Stimulated activated CD4-positive, alpha-beta T cell treated with anti-CD3 and anti-CD28 coated beads, Interleukin-15, amount 100 ng/mL, for 1 hour (primary cell): Measurements from ENCODE around the gene JAKMIP3.

Experiments used
- DNase-seq, 2 donors: peaks; one replicate each; pipeline ENCODE4 v3.0.0-alpha.2; 2020; ENCODE audit warnings: low read depth in 1 of 2, low spot score in 1 of 2

The JAKMIP3 gene

DNA sequence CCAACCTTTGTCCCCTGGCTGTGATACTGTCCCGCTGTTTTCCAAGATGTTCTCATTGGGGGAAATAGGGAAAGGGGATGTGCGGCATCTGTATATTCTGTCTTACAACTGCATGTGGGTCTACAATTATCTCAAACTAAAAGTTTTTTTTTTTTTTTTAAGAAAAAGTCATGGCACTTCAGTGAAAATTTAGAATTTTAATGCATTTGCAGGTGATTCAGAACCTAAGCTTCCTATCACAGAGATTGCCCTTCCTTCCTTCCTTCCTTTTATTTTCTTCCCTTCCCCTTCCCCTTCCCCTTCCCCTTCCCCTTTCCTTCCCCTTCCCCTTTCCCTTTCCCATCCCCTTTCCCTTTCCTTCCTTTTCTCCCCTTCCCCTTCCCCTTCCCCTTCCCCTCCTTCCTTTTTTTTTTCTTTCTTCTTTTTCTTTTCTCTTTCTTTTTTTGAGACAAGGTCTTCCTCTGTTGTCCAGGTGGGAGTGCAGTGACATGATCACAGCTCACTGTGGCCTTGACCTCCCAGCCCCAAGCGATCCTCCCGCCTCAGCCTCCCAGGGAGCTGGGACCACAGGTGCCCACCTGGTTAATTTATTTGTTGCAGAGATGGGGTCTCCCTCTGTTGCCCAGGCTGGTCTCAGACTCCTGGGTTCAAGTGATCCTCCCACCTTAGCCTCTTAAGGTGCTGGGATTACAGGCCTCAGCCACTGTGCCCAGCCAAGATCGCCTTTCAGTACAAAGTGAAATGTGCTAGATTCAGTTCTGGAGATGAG lies 32.0 kb downstream of the JAKMIP3 start:
- no peak for DNase-seq

DNA sequence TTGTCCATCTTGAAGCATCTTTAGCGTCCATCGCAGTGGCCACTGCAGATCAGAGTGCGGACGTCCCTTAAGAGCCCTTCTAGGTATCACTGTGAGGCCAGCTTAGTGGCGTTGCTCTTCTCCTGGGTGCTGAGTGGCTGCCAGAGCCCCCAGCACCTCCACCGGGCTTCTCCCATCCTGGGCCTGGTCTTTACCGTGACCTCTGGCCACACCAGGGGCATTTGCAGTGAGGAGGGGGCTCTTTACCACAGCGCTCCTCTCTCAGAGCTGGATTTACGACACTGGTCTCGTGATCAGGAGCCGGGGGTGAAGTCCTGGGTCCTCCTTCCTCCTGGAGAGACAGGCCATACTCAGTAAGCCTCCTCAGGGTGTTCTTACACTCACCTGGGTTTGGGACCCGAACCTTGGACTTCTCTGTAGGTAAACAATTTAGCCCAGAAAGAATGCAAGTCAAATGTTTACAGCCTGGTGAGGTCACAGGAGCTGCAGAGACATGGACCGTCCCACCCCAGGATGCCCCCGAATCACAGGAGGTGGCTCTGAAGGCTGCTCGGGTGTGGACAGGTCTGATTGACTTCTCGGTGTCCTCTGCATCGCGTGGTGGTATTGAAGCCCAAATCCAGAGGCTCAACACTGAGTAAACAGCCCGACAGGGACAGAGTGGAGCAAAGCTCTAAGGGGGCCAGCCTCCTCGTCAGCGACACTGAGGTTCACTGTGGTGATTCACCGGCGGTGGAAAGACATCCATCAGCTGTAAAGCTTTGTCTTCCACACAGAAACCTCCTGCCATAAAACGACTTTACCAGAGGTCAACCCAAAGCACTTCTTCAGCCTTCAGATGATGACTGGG lies 33.0 kb downstream of the JAKMIP3 start:
- DNase-seq = no peak

DNA sequence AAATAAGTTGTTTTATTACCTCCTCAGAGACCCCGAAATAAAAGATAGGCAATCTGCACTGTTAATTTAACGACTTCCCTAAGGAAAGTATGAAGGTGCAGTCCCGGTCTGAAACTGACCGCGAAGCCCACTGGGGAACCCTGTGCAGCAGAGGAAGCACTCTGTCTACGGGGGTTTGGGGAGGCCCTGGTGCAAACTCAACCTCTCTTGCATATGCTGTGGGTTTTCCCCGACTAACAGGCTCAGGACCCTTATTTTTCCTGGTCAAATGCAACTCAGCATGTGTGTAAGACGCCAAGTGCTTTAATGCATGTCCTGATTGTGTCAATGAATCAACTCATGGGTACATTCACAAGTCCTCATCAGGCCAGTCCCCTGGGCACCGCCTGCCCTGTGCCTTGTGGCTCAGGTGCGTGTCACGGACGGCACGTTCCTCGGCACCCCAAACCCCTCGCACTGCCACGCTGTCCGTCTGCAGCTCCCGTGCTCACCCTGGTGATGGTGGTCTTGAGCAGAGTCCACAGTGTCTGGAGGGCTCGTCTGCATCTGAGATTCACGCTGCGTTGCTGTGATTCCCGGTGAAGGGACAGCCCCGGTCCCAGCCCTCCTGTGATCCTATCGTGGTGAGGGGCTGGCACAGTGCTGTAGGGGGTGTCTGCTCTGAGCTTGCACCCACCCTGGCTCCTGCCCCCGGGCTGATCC lies 33.8 kb downstream of the JAKMIP3 start:
- no peak for DNase-seq

DNA sequence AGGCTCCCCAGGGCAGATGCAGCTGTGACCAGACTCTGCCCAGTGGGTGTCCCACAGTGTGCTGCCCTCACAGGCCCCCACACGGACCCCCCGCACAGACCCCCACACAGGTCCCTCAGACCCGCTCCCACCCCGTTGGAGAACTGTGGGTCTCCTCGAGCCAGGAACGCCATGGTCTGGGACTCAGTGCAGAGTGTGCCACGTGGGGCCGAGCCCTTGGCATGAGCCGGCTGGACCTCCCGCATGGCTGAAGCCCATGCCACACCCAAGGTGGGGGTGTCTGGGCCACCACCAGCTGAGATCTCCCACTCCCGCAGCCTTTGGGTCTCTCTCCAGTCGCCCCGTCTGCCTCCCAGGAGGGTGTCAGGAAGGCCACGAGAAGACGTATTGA lies 34.3 kb downstream of the JAKMIP3 start:
- DNase-seq = no peak

DNA sequence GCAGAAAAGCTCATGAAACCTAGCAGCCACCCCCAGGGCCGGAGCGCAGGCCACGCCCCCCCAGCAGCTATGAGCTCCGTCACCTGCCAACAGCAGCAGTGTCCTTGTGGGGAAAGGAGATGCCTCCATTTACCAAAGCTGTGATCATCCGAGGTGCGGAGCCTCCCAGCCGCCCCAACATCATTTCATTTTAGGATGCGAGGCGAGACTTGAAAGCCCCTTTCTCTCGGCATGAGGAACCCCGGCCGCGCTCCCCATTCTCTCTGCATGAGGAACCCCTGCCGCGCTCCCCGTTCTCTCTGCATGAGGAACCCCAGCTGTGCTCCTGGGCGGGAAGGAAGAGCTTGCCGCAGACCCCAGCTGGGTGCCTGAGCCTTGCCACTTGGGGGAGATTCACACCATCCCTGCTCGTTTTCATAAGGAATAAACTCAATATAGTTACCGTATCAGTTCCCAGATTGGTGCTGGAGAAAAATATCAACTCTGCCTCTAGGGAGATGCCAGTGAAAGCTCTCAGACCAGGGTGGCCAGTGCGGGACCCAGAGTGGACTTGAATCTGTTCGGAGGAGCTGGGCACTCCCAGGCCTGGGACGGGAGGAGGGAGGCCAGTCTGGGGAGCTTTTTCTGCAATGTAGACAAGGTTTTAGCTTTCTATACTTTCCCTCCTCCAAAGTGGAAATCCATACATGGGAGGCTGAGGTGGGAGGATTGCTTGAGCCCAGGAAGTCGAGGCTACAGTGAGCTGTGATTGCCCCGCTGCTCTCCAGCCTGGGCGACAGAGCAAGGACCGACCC lies 35.0 kb downstream of the JAKMIP3 start:
- no peak for DNase-seq

- no peak for DNase-seq
Measured at GRCh38 chr10:132101529-132101928, 35.8 kb downstream of the JAKMIP3 start.

- DNase-seq = no peak
Measured at GRCh38 chr10:132102071-132102716, 36.4 kb downstream of the JAKMIP3 start.

DNA sequence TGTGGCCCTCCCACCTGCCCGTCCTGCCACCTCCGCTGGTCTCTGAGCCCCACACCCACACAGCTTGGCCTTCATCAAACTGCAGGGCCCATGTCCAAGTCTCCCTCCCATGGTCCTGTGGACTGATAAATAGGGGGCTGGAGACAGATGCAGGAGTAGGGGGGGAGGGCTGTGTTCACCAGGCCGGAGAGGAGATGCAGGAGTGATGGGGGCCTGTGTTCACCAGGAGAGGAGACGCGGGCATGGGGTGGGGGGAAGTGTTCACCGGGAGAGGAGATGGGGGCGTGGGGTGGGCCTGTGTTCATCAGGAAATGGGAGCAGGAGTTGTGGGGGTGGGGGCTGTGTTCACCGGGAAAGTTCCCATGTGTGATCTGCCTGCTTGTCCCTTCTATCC lies 37.0 kb downstream of the JAKMIP3 start:
- no peak for DNase-seq

DNA sequence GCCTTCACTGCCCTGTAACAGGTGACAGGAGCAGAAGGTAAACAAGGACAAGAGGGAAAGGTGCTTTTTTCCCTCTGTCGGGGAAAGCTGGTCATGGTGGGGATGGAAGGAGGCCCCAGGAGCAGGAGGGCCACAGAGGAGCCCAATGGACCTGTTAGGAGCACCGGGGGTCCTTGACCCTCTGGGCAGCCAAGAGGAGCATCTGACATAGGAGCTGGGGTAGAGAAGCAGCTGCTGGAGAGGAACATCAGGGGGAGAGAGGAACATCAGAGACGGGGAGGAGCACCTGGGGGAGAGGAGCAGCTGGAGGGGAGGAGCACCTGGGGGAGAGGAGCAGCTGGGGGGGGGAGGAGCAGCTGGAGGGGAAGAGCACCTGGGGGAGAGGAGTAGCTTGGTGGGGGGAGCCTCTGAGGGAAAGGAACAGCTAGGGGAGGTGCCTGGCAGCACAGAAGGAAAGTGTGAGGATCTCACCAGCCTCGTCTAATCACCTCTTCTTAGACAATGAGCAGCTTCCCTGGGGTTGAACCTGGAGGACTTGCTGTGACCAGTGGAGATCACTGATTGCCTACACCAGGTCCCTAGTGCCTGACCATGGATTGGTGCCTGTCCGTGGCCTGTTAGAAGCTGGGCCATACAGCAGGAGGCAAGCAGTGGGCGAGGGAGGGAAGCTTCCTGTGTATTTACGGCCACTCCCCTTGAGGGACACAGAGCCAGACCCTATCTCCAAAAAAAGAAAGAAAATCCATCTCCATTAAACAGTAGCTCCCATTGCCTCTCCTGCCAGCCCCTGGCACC lies 37.6 kb downstream of the JAKMIP3 start:
- no peak for DNase-seq

- DNase-seq = no peak
Measured at GRCh38 chr10:132104062-132104461, 38.3 kb downstream of the JAKMIP3 start.

DNA sequence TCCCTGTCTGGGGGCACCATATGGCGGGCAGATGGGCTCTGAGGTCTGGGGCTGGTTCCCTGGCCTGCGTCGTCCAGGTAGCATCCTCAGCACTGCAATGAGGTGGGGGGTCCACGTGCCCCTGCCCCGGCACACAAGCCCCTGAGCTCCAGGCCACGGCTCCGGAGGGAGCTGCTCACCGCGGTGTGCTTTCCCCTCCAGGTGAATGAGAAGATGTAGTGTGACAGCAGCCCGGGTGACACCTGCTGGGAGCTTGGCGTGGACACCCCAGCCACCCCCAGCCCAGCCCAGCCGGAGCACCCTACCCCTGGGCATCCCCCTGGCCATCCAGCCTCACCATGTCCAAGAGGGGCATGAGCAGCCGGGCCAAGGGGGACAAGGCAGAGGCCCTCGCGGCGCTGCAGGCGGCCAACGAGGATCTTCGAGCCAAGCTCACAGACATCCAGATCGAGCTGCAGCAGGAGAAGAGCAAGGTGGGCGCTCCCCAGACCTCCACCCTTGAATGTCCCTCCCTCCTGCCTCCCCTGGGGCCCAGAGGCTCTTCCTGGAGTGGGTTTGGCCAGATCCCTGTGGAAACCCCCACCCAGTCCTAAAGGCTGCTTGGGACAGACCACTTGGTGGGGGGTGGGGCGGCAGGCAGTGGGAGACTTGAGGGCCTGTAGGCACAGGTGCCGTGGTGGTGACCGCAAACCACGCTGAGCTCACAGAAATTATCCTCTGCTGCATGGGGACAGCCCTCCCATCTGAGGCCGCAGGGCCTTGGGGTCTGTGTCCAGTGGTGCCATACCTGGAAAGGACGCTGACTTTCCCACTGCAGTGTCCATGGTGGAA lies 38.9 kb downstream of the JAKMIP3 start:
- no peak for DNase-seq

DNA sequence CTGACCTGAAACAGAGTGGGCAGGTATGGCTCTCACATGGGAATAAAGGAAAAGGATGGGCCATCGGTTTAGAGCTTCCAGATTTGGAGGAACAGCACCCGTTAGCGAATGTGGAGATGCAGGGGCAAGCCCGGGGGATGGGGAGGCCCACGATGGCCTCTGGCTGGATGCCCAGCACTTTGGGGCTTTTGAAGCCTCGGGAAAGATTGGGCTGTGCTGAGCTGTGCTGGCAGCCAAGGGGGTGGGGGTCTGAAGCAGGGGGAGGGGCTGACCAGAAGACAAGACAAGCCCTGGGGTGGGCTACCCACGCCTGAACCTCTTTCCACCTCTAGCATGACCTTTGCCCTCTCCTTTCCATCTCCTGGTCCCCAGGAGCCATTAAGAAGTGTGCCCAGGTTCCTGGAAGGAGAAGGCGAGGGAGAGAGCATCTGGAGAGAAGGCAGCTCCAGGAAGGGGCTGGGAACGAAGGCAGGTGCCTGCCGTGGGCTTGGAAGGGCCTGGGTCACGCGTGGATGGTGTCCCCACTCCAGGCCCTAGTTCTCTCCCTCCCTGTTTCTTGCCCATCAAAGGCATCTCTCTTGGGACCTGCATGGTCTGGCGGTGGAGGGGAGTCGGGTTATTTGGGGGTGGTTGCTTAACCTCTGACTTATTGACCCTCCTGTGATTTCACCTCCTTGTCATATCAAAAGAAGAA lies 39.7 kb downstream of the JAKMIP3 start:
- no peak for DNase-seq

DNA sequence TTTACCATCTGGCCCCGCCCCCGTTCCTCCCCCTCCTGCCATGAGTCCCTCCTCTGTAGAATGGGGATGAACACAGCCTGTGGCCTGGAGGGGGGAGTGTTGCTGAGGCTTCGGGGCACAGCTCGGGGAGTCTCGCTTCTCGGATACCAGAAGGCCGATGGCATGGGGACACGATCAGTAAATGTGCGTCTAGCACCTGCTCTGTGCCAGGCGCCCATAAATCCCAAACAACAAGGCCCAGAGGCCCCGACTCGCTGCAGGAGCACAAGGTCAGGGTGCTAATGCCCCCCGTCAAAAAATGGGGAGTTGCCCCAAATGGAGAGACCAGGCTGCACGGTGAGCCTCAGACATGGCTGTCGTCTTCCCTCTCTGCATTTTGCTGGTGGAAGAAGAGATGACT lies 40.7 kb downstream of the JAKMIP3 start:
- DNase-seq = no peak

DNA sequence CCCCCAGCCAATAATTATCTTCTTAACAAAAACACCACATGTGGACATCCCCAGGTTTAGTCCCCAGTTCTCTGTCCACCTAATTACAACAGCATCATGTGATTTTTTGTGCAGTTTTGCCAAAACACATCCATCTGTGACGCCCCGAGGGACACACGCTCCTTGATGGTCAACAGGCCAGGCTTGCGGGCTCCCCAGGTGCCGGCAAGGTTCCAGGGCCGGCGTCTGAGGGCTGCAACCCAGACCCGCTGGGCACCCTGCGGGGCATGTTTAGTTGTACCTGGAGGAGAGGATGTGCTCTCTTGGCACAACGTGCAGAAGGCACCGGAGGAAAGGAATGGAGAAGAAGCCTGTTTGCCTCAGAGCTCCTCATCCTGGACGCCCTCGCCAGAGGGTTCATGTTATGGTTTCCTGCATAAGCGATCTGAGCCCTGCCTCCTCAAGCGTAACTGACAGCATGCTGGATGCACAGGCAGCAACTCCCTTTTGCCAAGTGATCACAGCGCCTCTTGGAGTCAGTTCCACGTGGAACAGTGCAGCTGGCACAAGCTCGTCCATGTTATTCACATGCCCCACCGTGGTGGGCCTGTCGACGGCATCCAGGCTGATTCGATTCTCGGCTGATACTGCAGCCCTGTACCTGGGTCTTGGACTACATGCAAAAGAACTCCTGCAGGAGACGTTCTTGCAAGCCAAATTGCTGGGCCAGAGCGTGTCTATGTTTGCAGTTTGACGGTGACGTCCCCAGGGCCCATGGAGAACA lies 41.6 kb downstream of the JAKMIP3 start:
- no peak for DNase-seq

DNA sequence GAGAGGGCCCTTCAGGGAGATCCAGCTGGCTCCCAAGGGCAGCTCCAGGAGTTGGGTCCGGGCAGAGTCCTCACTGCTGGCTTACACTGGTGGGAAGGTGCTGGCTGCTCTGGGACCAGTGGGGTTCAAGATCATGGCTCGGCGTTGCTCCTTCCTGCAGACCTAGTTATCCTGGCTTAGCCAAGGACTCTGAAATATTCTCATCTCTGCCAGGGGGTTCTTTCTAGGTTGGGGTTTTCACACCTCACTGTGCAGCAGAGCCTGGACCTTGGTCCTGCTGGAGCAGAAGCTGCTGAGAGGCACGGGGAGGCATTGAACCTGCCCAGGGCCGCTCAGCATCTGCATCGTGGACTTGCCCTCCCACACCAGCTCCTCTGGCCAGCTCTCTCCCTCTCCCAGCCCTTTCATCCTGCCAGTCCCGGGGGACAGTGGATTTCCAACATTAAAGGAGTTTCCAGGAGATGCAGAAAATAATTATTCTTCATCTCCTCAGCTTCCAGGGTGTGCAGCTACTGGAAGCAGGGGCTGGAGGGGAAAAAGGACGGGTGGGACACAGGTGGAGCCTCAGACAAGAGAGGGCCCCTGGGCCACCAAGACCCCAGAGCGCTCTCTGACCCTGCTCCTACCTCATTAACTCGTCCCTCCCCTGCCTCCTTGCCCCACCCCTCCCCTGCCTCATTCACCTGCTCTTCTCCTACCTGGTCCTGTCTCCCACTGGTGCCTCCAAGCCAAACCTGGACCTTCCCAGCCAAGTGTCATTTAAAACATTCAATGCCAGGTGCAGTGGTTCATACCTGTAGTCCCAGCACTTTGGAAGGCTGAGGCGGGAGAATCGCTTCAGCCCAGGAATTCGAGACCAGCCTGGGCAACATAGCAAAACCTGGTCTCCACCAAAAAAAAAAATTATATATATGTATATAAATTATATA lies 42.5 kb downstream of the JAKMIP3 start:
- no peak for DNase-seq

DNA sequence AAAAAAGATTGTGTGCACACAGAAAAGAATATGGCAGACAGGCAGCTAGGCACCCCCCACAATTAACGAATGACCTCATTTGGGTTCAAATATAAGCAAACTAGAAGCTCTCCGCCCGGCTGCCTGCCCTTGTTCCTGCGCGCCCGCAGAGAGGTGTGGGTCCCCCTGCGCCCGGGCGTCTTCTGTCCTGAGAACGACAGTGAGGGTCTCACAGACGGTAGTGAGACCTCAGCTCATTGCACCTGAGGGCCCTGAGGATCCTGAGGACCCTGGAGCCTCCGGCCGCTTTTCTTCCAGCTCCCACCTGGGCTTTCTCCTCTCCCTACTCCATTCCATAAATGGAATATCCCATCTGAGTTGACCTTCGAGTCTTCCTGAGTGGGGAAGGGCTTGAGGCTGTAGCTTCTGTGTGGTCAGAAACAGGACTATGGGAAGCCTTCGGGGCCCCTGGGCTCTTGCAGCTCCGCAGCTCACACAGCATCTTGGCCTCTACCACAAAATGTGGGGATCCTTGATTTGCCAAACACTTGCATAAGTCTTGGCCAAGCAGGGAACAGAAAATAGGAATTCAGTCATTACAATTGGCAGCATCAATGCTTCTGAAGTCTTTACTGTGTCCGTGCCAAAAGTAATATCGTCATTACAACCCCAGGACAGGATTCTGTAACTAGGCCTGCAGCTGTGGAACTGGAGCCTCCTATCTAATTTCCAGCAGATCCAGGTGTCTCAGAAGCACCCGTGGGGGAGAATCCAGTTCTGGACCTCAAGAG lies 43.8 kb downstream of the JAKMIP3 start:
- DNase-seq = no peak
